GM18861 (cell line): ENCODE data around the gene RABL2B.

Experiments
- ATAC-seq: cut with Tn5 transposase; IDR thresholded peaks from one replicate; pipeline ENCODE4 v1.9.1; 2021; ENCODE audit not compliant: unreplicated experiment

RABL2B gene

DNA sequence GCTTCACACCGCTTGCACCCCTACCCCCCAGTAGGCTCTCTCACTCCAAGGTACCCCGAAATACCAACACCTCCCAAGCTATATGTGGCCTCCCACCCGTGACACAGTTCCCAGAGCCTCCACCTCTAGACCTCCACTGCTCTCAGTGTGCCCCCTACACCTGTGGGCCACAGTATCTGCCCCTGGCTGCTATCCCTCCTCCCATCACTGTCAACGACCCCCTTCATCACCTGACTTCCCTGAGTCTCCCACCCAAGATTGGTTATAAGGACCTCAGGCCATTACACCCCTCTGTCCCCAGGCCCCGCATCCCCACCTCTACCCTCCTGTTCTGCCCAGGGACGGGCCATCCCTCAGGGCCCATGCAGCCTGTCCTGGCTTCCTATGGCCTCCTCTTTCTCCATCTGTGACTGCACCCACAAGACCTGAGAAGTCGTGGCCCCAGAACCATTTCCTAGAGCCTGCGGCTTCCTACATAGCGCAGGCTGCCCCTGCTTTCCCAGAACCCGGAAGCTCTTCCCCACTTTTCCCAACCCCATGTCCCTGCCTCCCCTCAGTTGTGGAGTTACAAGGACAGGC, 44.7 kb downstream of the RABL2B start:
- no peak for ATAC-seq

DNA sequence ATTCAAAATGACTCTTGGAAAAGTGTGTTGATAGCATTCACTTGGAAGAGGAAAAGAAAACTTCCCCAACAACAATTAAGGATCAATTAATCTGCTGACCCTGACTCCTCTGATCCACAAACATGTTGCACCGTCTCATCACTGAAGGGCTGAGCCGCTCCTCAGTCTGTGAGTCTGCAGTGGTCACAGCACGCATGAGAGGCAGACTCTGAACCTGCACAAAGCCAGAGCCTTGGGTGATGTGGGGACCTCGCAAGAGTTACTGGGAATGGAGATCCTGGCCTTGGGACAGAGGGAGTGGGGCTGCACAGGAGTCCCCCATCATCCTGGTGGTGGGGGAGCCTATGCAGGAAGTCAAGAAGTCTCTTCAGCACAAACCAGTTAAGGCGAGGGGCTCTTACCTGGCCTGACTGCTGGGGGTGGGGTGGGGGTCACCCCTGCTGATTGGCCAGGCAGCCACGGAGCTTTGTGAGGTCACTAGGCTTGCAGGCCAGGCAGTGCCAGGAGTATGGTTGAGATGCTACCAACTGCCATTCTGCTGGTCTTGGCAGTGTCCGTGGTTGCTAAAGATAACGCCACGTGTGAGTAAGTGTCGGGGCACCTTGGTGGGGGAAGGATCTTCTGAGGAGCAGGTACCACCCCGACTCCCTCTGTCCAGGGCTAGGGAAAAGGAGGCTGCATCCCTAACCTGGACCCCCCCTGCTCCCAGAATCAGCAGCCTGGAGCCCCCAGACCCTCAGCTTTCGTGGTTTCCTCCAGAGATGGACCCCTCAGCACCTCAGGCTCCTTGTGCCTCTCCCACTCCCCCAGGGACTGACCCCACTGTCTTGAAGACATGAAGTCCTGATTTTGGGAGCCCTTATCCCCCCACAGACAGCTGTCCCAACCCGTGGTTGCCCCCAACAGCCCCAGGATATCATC, 45.4 kb downstream of the RABL2B start, which contains the start of gene ACR:
ACR (plus strand) TSS at position 477 of the 921 bp plus-strand sequence; CDS start at position 509, 32 bp downstream.
- no peak for ATAC-seq

DNA sequence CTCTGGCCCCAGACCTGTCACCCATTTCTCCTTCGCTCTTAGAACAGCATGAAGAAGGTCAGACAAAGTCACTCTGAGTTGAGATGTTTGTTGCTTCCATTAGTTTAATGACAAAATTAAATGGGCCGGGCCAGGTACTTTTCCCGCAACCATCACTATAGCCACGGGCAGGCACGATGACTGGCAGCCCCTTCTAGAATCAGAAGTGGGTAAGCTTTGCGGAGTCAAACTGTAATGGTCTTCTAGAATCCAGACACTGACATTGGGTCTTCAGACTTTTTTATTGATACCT, 47.8 kb downstream of the RABL2B start:
- no peak for ATAC-seq

DNA sequence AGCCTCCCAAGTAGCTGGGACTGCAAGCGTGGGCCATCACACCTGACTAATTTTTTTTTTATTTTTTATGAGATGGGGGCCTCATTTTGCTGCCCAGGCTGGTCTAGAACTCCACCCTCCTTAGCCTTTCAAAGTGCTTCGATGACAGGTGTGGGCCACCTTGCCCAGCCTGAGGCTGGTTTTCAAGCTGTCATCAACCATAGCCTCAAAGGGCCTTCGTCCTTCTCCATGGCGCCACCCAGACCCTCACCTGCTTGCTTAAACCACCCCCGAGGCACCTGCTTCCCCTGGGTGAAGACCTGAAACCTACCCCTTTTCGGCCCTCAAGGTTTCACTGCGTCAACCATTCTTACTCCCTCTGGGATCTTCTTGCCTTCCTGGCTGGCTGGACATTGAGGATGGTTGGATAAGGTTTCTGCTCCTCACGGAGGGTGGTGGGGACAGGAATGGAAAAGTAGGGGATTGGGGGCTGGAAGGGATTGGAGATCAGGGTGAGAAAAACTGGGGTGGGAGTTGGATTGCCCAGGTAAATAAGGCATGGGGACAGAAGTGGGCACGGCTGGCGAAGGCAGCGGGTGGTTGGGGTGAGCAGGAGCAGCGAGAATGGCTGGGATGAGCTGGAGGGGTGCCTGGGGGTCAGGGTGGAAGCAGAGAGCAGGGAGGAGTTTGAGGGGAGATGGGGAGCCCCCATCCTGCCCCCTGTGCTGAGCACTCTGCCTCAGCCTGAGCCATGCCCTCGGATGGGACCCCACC, 48.3 kb downstream of the RABL2B start:
- no peak for ATAC-seq

DNA sequence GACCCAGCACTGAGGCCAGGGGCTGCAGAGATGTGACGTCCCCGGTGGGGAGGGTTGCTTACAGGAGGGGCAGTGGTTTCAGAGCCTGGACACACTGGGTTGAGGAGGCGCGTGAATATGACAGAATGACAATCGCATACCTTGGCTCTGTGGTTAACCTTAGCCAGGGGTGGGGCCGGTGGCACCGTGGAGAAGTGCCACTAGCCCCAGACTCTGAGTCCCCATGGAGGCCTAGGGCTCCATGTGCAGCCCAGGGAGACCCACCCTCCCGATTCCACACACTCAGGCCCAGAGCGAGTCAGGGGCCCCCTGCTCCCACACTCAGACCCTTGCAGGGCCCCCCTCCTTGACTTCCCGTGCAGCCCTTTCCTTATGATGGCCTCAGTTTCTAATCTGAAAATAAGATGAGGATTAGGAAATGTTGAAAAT, 49.1 kb downstream of the RABL2B start:
- ATAC-seq = no peak

DNA sequence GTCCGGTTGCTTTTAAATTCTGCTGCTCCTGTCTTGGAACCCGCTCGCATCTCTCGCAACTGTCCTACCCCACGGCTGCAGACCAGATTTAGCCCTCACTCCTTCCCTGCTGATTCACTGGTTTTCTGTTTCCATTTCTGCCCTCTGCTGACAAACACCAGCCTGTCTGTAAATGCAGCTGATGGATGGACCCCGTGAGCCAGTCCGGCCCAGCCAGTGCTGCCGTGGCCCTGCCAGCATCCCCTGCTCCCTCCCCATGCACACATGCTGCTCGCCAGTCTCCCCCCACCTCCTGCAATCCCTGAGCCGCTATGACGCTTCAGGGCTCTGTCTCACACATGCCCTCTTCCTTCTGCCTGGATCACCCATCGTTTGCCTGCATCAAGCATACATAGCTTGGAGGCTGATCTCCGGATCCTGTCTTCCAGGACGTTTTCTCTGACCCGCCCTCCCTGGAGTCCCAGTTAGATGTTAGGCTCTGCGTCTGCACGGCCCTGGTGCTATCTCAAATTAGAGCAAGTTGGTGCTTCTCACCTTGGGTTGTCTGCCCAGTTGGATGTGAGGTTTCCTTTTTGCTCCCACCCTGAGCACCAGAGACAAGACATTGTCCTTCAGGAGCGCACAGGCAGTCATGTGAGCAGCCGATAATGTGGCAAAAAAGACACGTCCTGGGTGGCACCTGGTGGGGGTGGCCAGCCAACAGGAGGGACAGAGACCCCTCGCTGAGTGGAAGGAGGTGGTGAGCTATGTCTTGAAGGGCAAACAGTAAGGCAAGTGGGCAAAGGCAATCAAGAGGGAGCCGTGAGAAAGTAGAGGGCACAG, 49.7 kb downstream of the RABL2B start:
- ATAC-seq = no peak

DNA sequence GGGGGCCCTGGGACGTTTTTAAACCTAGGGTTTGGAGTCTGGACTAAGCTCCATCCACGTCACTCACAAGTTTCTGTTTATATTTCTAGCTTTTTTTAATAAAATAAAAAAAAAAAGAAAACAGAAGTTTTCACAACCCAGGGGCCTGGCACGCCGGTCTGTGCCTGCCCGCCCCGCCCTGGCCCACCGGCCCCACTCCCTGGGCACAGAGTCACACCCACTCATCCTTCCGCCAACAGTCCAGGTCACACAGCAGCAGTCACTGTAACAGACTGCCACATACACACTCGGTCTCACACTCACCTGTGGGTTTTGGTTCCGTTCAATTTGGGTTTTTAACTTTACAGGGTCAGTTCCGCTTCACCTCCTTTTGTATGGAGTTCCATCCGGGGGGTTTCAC, 50.8 kb downstream of the RABL2B start:
- no peak for ATAC-seq

DNA sequence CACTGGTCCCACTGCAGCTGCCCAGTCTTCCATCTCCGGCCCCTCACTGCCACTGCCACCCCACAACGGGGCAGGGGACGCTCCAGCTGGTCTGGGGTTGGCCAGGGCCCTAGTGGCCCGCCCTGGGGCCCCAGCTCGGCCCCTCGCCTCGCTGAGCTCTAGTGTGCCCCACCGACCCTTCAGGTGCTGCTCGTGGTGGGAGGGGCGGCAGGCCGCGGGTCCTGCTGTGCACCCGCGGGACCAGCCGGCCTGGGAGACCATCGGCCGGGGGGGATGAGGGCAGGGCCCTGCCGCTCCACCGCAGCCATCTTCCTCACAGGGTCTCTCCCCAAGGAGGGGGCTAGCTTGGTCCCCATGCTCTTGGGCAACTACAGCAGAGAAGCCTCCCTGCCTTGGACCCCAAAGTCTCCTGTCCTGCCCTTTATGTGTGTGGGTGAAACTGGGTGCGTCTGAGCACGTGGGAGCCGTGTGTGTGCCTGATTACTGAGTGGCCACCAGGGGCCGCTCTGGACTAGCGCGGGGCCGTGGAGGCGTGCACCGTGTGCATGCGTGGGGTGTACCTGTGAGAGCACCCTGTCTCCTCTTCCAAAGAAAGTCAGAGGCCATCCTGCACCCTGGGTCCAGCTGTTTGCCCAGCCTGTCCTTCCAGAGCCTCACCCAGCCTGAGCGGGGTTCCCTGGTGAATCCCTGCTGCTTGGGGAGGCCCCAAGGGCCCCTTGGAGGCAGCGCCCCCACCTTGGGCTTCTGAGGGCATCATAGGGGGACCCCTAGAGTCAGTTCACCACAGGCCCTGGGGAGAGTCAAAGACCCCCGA, 51.4 kb downstream of the RABL2B start:
- ATAC-seq = no peak

DNA sequence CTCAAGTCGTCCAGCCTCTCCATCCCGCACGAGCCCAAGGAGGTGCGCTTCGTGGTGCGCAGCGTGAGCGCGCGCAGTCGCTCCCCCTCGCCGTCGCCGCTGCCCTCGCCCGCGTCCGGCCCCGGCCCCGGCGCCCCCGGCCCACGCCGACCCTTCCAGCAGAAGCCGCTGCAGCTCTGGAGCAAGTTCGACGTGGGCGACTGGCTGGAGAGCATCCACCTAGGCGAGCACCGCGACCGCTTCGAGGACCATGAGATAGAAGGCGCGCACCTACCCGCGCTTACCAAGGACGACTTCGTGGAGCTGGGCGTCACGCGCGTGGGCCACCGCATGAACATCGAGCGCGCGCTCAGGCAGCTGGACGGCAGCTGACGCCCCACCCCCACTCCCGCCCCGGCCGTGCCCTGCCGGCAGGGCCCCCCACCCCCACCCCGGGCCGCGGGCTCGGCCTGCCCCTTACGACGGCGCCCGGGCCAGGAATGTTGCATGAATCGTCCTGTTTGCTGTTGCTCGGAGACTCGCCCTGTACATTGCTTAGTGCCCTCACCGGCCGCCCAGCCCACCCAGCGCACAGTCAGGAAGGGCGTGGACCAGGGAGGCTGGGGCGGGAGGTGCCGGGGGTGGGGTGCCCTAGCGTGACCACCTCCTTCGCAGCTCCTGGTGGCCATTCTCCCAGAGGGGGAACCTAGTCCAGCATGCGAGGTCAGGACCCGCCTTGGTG, 52.3 kb downstream of the RABL2B start:
- no peak for ATAC-seq

DNA sequence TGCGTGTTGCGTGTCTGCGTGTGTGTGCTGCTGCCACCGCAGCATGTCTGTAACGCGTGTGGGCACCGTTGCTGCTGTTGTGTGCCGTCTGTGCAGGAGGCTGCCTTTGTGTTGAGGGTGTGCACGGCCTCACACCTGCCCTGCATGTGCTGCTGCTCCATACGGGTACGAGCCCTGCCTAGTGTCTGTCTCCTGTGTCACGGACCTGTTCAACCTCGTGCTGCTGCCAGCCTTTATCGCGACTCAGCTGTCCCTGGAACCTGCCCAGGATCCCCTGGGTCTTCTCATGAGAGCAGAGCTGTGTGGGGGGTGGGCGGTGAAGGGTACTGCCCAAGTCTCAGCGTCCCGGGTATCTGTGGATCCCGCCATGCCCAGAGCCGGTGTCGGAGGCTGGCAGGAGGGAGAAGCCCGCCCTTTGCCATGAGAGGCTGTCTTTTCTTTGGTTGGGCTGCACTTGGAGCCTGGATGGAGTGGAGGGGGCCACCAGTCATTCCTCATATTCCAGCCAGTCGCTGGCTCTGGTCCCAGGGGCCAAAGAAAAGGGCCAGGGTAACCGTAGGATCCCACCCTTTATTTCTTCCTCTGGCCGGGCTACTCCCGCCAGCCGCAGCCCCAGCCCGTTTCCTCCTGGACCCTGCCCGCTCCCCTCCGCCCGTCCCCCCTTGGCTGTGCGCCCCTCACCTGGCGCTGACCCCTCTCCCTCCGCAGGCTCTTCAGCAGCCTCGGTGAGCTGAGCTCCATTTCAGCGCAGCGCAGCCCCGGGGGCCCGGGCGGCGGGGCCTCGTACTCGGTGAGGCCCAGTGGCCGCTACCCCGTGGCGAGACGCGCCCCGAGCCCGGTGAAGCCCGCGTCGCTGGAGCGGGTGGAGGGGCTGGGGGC, 53.2 kb downstream of the RABL2B start:
- ATAC-seq = no peak

DNA sequence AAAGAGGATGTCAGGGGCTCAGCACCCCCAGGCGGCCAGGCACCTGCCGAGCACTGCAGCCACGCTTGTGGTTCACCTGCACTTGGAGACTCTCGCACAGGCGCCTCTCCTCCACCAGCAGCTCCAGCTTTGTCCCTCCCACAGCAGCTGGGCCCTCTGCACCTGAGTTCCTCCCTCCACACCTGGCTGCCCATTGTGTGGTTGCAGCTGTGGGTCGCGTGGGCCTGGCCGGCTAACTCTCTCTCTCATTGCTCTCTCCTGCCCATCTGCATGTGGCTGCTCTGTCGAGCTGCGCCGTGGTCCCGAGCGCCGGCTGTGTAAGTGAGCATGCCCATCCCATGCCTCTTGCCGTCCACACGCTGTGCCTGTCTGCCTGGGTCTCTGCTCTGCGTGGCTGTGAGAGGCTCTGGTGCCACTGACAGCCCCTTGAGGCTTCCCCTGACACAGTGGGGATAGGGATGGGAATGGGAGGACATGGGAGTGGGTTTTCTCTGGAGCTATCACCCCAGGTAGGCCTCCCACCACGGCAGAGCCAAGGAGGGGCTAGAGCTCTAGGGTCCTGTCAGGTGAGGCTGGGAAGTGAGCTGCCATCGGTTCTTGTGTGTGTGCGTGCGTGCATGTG, 53.9 kb downstream of the RABL2B start:
- ATAC-seq = no peak

DNA sequence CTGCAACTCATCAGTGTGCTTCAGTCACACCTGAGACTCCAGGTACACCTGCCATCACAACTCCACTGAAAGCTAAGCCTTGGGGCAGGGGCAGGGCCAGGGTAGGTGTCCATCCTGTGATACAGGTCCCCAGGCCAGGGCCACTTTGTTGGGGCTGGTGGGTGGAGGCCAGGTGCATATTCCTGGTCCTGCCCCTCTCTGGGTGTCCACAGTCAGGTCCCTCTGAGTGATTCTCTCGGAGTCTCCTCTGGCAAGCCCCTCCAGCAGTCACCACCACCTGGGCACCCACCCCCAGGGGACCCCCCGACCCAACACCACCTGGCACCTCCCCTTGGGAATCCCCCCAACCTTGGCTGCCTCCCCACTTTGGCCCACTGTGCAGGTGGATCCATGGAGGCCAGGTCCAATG, 54.9 kb downstream of the RABL2B start:
- ATAC-seq = no peak

DNA sequence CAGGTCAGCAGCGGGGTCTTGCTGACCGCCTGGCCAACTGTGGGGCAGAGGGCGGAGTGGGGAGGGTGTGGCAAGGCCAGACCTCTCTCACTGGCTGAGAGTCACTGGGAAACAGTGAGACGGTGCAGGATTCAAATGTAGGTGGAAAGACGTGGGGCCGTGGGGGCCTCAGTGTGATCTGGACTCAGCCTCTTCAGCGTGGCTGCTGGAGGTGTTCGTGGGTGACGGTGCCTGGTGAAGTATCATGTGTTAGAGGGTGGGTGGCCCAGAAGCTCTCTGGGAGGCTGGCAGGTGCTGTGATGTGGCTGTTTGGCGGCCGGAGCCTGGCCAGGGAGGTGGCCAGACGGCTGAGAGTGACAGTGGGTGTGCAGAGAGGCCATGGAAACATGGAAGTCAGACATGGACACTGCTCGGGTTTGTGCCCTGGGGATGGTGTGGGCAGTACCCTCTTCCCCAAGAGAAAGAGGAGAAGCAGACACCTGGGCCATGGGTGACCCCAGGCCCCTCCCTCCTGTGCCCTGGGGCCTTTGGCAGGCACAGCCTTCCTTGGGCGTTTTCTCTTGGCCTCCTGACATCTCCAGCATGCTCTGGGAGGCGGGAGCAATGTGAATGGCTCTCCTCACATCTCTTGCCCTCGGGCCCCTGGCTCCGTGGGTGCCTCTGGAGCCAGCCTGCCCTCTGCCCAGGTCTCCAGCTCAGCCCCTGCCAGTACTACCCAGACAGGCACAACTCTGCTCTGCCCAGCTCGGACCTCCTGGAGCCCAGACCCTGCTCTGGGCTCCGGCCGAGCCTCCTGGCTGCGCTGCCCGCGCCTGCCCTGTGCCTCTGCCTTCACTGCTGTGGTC, 55.5 kb downstream of the RABL2B start:
- no peak for ATAC-seq

DNA sequence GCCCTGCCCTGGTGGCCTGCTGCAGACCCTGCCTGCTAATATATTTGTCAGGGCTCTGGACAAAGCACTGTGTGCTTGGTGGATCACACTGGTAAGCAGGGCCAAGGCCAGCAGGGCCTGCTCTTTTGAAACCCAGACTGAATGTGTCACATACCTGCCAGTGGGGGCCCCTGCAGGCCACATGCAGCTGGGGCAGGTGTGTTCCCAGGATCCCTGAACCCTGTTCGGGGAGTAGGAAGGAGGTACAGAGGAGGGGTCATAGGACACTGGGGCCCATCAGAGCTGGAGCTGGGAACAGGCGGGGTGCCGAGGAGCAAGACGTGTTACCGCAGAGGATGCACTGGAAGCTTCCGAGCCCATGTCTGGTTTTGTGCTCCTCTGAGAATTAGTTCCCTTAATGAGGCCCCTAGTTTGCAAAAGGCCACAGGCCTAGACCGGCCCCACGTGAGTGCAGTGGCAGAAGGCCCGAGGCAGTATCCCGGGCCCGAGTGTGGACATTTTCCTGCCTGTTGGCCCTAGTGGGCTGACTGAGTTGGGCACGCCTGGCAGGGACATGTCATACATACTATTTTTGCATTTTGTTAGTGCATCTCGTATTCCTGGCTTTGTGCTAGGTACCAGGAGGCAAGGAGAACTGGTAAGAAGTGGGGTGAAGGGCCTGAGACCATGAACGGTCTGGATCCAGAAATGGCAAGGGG, 56.6 kb downstream of the RABL2B start:
- ATAC-seq = no peak

DNA sequence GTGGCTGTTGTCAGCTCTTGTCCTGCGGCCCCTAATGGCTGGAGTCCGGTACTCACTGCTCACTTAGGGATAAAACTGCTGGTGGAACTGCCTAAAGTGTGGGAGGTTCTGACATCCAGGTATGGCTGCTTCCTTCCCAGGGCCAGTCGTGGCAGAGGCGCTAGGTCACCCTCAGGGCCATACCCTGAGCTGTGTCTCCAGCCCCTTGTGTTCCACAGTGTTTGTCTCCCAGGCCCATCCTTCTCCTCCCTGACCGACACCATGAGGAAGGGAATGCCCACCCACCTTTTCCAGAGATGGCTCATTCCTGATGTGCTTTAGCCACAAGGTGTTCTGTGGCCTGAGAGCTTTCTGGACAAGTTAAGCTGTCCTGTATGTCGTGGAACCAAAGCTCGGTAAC, 57.8 kb downstream of the RABL2B start:
- no peak for ATAC-seq

DNA sequence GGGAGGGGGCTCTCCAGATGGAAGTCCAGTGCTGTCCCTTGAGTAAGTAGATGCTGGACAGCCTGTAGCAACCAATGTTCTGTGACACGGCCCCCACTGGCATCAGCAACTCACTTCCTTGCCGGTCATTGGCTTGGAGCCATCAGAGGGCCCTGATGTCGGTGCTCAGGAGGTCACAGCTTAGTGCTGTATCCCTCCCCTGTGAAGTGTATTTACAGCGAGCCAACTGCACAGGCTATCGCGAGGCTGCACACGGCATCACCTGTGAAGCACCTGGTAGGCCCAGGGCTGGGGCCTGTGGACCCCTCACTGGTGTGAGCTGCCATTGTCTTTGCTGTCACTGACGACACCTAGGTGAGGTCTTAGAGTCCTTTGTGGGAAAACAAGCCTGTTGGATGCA, 58.8 kb downstream of the RABL2B start:
- ATAC-seq = no peak

DNA sequence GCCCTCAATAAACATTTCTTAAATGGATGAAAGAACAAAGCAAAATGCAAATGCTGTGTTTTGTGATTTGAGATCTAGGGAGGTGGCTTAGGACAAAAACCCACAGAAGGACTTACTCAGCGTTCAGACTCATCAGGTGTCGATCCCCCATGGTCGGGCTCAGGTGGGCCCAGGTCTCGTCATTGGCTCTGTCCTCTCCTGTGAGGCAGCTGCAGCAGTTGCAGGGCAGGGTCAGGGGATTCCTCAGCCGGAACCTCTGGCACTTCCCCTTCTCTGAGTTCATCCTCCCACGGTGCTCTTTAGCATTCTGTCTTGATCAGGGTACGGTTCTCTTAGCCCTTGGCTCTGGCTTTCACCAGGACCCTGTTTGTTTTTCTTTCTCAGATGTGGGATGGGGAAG, 59.4 kb downstream of the RABL2B start:
- ATAC-seq = no peak
